K562 (cell line): ENCODE results near the gene CPPED1. TPM values are rescaled to one million over a fixed set of nuclear protein-coding genes. Genes with fewer than 3 reads are reported as not detected.

Experiments used
- BACH1 ChIP-seq: fragments of 200-800 bp; sonication (Bioruptor generic); IDR thresholded peaks from 2 replicates; pipeline ENCODE4 v1.6.1; 2016; ENCODE audit warnings: missing genetic modification characterization, missing compliant biosample characterization
- CHCHD3 ChIP-seq: fragments of 250-450 bp; sonication (Bioruptor Pico); IDR thresholded peaks from 2 replicates; pipeline ENCODE4 v2.1.2; 2022; ENCODE audit warnings: mild to moderate bottlenecking
- ETS2 ChIP-seq: IDR thresholded peaks from 2 replicates; pipeline ENCODE4 v1.6.1; 2016; ENCODE audit warnings: borderline replicate concordance, missing genetic modification characterization, mild to moderate bottlenecking, moderate library complexity, missing compliant biosample characterization; ENCODE audit not compliant: poor library complexity, severe bottlenecking
- GTF2A2 ChIP-seq: IDR thresholded peaks from 2 replicates; pipeline ENCODE4 v1.6.1; 2016; ENCODE audit warnings: mild to moderate bottlenecking, missing genetic modification characterization, missing compliant biosample characterization
- KAT7 ChIP-seq: sonication (generic); formaldehyde crosslinking; IDR thresholded peaks from 2 replicates; pipeline ENCODE4 v1.8.0; 2022; ENCODE audit warnings: missing genetic modification reagents, mild to moderate bottlenecking, borderline replicate concordance
- KLF1 ChIP-seq: fragments of 450-650 bp; IDR thresholded peaks from 2 replicates; pipeline ENCODE4 v1.6.1; 2016; ENCODE audit warnings: missing genetic modification characterization, missing compliant biosample characterization
- ZNF23 ChIP-seq: fragments of 250-450 bp; sonication (Bioruptor Pico); IDR thresholded peaks from 2 replicates; pipeline ENCODE4 v1.4.0; 2020; ENCODE audit warnings: mild to moderate bottlenecking
- ZNF717 ChIP-seq: fragments of 250-450 bp; sonication (Bioruptor Pico); IDR thresholded peaks from 2 replicates; pipeline ENCODE4 v1.5.0; 2021
- polyA plus RNA-seq, 8 experiments: library from polyadenylated mRNA; depleted of rRNA in 4 of 8; stranded (reverse) in 5 of 8; unstranded in 3 of 8; fragments of >200 nt; fragmentation: Nextera tagmentation in 2 of 8; fragmentation: Illumina TruSeq in 1 of 8; extraction: Ambion mirVana in 2 of 8; extraction: Trizol in 1 of 8; gene quantifications; 2 replicates each; pipeline versions ENCODE4 v1.2.1 to v1.2.3, GENCODE V29; 2011 to 2014; ENCODE audit warnings: inconsistent platforms in 1 of 8, missing spikeins in 1 of 8
- total RNA-seq, 7 experiments: library from RNA; depleted of rRNA in 6 of 7; stranded (reverse); fragments of >200 nt in 6 of 7; fragmentation: Illumina TruSeq in 2 of 7; extraction: Trizol in 2 of 7; gene quantifications; 2 replicates each; pipeline versions ENCODE4 v1.2.1 to v1.2.3, GENCODE V29; 2011 to 2021; ENCODE audit warnings: low replicate concordance in 1 of 7
- TF ChIP-seq, protein P1 (sequence below): fragments of 450-650 bp; conservative IDR thresholded peaks from 2 replicates; pipeline ENCODE4 v1.6.1; 2016; ENCODE audit warnings: missing genetic modification characterization, low read depth, mild to moderate bottlenecking, control low read depth, missing compliant biosample characterization
- TF ChIP-seq, protein P2 (sequence below): fragments of 200-800 bp; sonication (Bioruptor generic); IDR thresholded peaks from 2 replicates; pipeline ENCODE4 v1.6.1; 2017; ENCODE audit warnings: missing genetic modification characterization, missing compliant biosample characterization
- TF ChIP-seq, protein P3 (sequence below): fragments of 250-450 bp; sonication (Bioruptor Pico); IDR thresholded peaks from 2 replicates; pipeline ENCODE4 v1.4.0; 2020; ENCODE audit warnings: mild to moderate bottlenecking

CPPED1 gene
- total and polyA plus RNA-seq, 9 of the 15 experiments (the other 6 are each of a cell fraction or from before 2014, with no cell fraction given), result 7.5 to 25.7 (median 16.9) TPM

DNA sequence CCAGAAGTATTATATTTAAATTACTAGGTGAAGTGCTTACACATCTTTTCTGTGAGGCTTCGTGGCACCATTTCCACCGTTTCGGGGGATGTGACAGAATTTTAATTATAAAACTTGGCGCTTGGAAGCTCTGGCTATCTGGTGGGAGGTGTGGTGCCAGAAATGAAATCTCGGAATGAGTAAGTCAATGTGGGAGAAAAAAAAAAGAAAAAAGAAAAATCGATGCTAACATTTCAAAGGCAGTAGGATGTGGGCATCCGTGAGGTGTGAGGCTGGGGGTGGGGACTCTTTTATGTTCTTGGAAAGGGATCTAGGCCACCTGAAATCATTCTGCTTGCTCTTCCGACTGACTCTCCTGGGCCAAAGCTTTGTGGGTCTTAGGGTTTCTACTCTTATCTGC is 21.9 kb downstream of the CPPED1 start (continued):
- TF ChIP-seq, protein P1, sequence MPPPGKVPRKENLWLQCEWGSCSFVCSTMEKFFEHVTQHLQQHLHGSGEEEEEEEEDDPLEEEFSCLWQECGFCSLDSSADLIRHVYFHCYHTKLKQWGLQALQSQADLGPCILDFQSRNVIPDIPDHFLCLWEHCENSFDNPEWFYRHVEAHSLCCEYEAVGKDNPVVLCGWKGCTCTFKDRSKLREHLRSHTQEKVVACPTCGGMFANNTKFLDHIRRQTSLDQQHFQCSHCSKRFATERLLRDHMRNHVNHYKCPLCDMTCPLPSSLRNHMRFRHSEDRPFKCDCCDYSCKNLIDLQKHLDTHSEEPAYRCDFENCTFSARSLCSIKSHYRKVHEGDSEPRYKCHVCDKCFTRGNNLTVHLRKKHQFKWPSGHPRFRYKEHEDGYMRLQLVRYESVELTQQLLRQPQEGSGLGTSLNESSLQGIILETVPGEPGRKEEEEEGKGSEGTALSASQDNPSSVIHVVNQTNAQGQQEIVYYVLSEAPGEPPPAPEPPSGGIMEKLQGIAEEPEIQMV (tag), result no peak
- TF ChIP-seq, protein P2, sequence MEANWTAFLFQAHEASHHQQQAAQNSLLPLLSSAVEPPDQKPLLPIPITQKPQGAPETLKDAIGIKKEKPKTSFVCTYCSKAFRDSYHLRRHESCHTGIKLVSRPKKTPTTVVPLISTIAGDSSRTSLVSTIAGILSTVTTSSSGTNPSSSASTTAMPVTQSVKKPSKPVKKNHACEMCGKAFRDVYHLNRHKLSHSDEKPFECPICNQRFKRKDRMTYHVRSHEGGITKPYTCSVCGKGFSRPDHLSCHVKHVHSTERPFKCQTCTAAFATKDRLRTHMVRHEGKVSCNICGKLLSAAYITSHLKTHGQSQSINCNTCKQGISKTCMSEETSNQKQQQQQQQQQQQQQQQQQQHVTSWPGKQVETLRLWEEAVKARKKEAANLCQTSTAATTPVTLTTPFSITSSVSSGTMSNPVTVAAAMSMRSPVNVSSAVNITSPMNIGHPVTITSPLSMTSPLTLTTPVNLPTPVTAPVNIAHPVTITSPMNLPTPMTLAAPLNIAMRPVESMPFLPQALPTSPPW, result no peak
- no peak for TF ChIP-seq ETS2 (tag)
- no peak for TF ChIP-seq GTF2A2
- TF ChIP-seq CHCHD3, result no peak
- TF ChIP-seq, protein P3, sequence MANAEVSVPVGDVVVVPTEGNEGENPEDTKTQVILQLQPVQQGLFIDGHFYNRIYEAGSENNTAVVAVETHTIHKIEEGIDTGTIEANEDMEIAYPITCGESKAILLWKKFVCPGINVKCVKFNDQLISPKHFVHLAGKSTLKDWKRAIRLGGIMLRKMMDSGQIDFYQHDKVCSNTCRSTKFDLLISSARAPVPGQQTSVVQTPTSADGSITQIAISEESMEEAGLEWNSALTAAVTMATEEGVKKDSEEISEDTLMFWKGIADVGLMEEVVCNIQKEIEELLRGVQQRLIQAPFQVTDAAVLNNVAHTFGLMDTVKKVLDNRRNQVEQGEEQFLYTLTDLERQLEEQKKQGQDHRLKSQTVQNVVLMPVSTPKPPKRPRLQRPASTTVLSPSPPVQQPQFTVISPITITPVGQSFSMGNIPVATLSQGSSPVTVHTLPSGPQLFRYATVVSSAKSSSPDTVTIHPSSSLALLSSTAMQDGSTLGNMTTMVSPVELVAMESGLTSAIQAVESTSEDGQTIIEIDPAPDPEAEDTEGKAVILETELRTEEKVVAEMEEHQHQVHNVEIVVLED (CRISPR knock-in tag), result no peak
- TF ChIP-seq ZNF23, result no peak
- no peak for TF ChIP-seq KAT7 (CRISPR knock-in tag)
- no peak for TF ChIP-seq KLF1 (tag)
- no peak for TF ChIP-seq ZNF717
- no peak for TF ChIP-seq BACH1 (tag)
